CD14-positive monocyte (primary cell): Measurements from ENCODE around the gene PHLPP1. TPM values are rescaled to one million over a fixed set of nuclear protein-coding genes. Genes with fewer than 3 reads are reported as not detected.

Experiments used
- DNase-seq, 3 donors: peaks; one replicate each; pipeline ENCODE4 v3.0.0-alpha.2; 2011 to 2022
- H2AFZ ChIP-seq: 2 replicates; pipeline ENCODE4 v1.6.0; 2012; ENCODE audit warnings: mild to moderate bottlenecking, low read depth, low read length, inconsistent platforms; ENCODE audit not compliant: insufficient read depth, poor library complexity, severe bottlenecking
- H3K27ac ChIP-seq, 2 donors: 1 replicate in 1 of 2; 2 replicates in 1 of 2; pipeline ENCODE4 v1.5.1; 2012 to 2013; ENCODE audit warnings: low read length in 2 of 2, control low read depth in 1 of 2, inconsistent platforms in 1 of 2, low read depth in 1 of 2, mild to moderate bottlenecking in 1 of 2
- H3K27me3 ChIP-seq, 2 donors: one replicate each; pipeline versions ENCODE4 v1.6.0 to v1.6.1; 2011 to 2013; ENCODE audit warnings: low read length in 2 of 2; ENCODE audit not compliant: control insufficient read depth in 2 of 2, insufficient read depth in 2 of 2
- H3K36me3 ChIP-seq, 2 donors: replicated peaks in 1 of 2; 1 replicate in 1 of 2; 2 replicates in 1 of 2; pipeline versions ENCODE4 v1.5.1 to v1.6.1; 2012 to 2013; ENCODE audit warnings: low read length in 2 of 2, control low read depth in 1 of 2, inconsistent platforms in 1 of 2, mild to moderate bottlenecking in 1 of 2; ENCODE audit not compliant: insufficient read depth in 2 of 2, control insufficient read depth in 1 of 2
- H3K4me1 ChIP-seq, 2 donors: 1 replicate in 1 of 2; 2 replicates in 1 of 2; pipeline versions ENCODE4 v1.5.1 to v1.6.1; 2012 to 2013; ENCODE audit warnings: low read length in 2 of 2, control low read depth in 1 of 2, inconsistent platforms in 1 of 2, mild to moderate bottlenecking in 1 of 2, moderate library complexity in 1 of 2; ENCODE audit not compliant: insufficient read depth in 2 of 2, control insufficient read depth in 1 of 2
- H3K4me2 ChIP-seq: replicated peaks from 2 replicates; pipeline ENCODE3; 2012; ENCODE audit warnings: low read length, moderate library complexity, mild to moderate bottlenecking; ENCODE audit not compliant: poor library complexity, severe bottlenecking; ENCODE audit errors: extremely low read depth
- H3K4me3 ChIP-seq, 3 experiments: fragments of 200-600 bp in 1 of 3; sonication (generic) in 1 of 3; replicated peaks in 1 of 3; 1 replicate in 2 of 3; 2 replicates in 1 of 3; pipeline ENCODE4 v1.5.1; 2011 to 2013; ENCODE audit warnings: low read length in 3 of 3, mild to moderate bottlenecking in 3 of 3, control low read depth in 2 of 3, low read depth in 2 of 3, inconsistent platforms in 1 of 3, moderate library complexity in 1 of 3
- H3K79me2 ChIP-seq: 2 replicates; pipeline ENCODE4 v1.6.0; 2012; ENCODE audit warnings: mild to moderate bottlenecking, control low read depth, inconsistent platforms, low read length, moderate library complexity; ENCODE audit not compliant: insufficient read depth
- H3K9ac ChIP-seq: 2 replicates; pipeline ENCODE4 v1.6.0; 2017; ENCODE audit warnings: low read length, mild to moderate bottlenecking; ENCODE audit not compliant: insufficient read depth, poor library complexity, severe bottlenecking
- H3K9me3 ChIP-seq, 2 donors: replicated peaks in 1 of 2; 1 replicate in 1 of 2; 2 replicates in 1 of 2; pipeline versions ENCODE4 v1.5.1 to v1.6.1; 2012 to 2013; ENCODE audit warnings: low read length in 2 of 2, control low read depth in 1 of 2; ENCODE audit not compliant: control insufficient read depth in 1 of 2, insufficient read depth in 1 of 2
- H4K20me1 ChIP-seq: 2 replicates; pipeline ENCODE4 v1.6.0; 2012; ENCODE audit warnings: mild to moderate bottlenecking, low read length, control low read depth, moderate library complexity; ENCODE audit not compliant: insufficient read depth
- H3K27ac Mint-ChIP-seq, 7 donors: one replicate each; pipeline ENCODE4 v1.8.0; 2020; ENCODE audit warnings: mild to moderate bottlenecking in 7 of 7, mixed read lengths in 7 of 7, moderate library complexity in 6 of 7, inconsistent platforms in 2 of 7
- H3K27me3 Mint-ChIP-seq, 3 donors: one replicate each; pipeline ENCODE4 v1.8.0; 2021 to 2022; ENCODE audit warnings: low read depth in 3 of 3, mild to moderate bottlenecking in 3 of 3, mixed read lengths in 3 of 3, moderate library complexity in 3 of 3, inconsistent platforms in 1 of 3
- H3K36me3 Mint-ChIP-seq, 2 donors: one replicate each; pipeline ENCODE4 v1.8.0; 2020; ENCODE audit warnings: mixed read lengths in 2 of 2, inconsistent platforms in 1 of 2, mild to moderate bottlenecking in 1 of 2
- H3K4me1 Mint-ChIP-seq: one replicate; pipeline ENCODE4 v1.8.0; 2020; ENCODE audit warnings: mild to moderate bottlenecking, mixed read lengths
- H3K4me3 Mint-ChIP-seq, 2 donors: one replicate each; pipeline ENCODE4 v1.8.0; 2020; ENCODE audit warnings: mild to moderate bottlenecking in 2 of 2, mixed read lengths in 2 of 2, moderate library complexity in 1 of 2
- H3K9me3 Mint-ChIP-seq, 7 donors: one replicate each; pipeline ENCODE4 v1.8.0; 2020 to 2022; ENCODE audit warnings: mixed read lengths in 7 of 7, mild to moderate bottlenecking in 6 of 7, moderate library complexity in 6 of 7, inconsistent platforms in 2 of 7
- WGBS: methylation state at CpG from one replicate; pipeline ENCODE4 v1.1.5; 2013; ENCODE audit warnings: missing lambda C conversion rate; ENCODE audit not compliant: insufficient coverage; 5-methylcytosine and 5-hydroxymethylcytosine counted together
- intact Hi-C, 2 donors: fragments of 100-400 bp; cut with micrococcal nuclease; formaldehyde crosslinking; loops; one replicate each; pipeline versions ENCODE4 v1.15.0 to v1.15.1; 2023
- polyA plus RNA-seq, 3 donors: library from polyadenylated mRNA; depleted of rRNA in 1 of 3; unstranded in 2 of 3; stranded (reverse) in 1 of 3; fragments of 300-500 nt in 2 of 3; fragments of >200 nt in 1 of 3; fragmentation: Illumina TruSeq in 2 of 3; gene quantifications; 1 replicate in 2 of 3; 2 replicates in 1 of 3; pipeline ENCODE4 v1.2.3, GENCODE V29; 2012 to 2021
- TF ChIP-seq, protein P1 (sequence below): fragments of 200-600 bp; IDR thresholded peaks from one replicate; pipeline ENCODE4 v1.8.0; 2022; ENCODE audit warnings: antibody characterized with exemption, mild to moderate bottlenecking

Gene PHLPP1
- polyA plus RNA-seq, 3 donors = 0.04 to 2.0 (median 0.55) TPM

DNA sequence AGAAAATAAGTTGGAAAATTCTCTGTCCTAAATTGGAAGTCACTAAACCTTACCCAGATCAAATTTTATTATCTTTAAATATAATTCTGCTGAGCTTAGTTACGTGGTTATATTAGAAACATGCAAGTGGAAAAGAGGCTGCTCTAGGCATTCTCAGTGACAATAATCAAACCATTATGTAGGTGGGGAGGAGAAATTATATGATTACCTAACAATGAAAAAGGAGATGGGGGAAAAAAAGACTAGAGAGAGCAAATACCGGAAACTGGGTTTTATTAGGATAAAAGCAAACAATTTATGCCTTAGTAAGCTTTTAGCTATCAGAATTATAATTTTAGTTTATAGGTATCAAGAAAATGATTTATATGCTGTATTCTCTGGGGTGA is 53.2 kb downstream of the PHLPP1 start:
- no peaks in the 10 kb centered on the region for H3K9me3 ChIP-seq
- TF ChIP-seq, protein P1, sequence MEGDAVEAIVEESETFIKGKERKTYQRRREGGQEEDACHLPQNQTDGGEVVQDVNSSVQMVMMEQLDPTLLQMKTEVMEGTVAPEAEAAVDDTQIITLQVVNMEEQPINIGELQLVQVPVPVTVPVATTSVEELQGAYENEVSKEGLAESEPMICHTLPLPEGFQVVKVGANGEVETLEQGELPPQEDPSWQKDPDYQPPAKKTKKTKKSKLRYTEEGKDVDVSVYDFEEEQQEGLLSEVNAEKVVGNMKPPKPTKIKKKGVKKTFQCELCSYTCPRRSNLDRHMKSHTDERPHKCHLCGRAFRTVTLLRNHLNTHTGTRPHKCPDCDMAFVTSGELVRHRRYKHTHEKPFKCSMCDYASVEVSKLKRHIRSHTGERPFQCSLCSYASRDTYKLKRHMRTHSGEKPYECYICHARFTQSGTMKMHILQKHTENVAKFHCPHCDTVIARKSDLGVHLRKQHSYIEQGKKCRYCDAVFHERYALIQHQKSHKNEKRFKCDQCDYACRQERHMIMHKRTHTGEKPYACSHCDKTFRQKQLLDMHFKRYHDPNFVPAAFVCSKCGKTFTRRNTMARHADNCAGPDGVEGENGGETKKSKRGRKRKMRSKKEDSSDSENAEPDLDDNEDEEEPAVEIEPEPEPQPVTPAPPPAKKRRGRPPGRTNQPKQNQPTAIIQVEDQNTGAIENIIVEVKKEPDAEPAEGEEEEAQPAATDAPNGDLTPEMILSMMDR = no peak

DNA sequence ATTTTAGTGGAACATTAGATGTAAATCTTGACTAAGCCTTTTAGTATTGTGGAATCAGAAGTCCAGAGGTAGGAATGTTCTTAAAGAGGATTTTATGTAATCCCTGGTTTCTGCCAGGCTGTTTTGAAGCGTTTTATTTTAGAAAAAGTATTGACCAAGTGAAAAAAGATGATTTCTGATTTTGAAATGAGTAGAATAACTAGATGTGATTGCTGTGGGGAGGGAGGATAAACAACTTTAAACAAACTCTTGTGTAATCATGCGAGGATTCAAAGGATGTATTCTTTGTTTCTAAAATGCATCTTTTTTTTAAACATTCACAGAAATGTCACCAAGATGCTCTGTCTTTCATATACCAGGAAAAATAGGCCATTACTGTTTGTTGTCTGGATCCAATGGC is 53.9 kb downstream of the PHLPP1 start:
- DNase-seq = no peak
- H3K27me3 ChIP-seq = no peaks in the 10 kb centered on the region
- H3K9ac ChIP-seq = no peak overlapping the region
- H3K9me3 ChIP-seq = no peaks in the 10 kb centered on the region
- H4K20me1 ChIP-seq = no peaks in the 10 kb centered on the region
- no peak overlapping the region for H2AFZ ChIP-seq
- intact Hi-C loops = no loop called here
- H3K36me3 Mint-ChIP-seq = peaks cover 0 to 1% of the 10 kb centered on the region in 2 donors
- H3K36me3 ChIP-seq = no peaks in the 10 kb centered on the region
- no peak overlapping the region for H3K4me3 Mint-ChIP-seq
- H3K4me1 Mint-ChIP-seq = peaks cover 13% of the 10 kb centered on the region
- no peaks in the 10 kb centered on the region for H3K4me1 ChIP-seq
- no peaks in the 10 kb centered on the region for H3K27me3 Mint-ChIP-seq
- TF ChIP-seq, protein P1 = no peak
- WGBS = no CpG with 5 or more reads among the region's 2 CpGs
- no peak overlapping the region for H3K27ac ChIP-seq
- no peak overlapping the region for H3K4me3 ChIP-seq
- H3K79me2 ChIP-seq = peaks cover 6% of the 10 kb centered on the region
- H3K9me3 Mint-ChIP-seq = peaks cover 0 to 2% (median 0%) of the 10 kb centered on the region in 7 donors
- H3K27ac Mint-ChIP-seq = no peak overlapping the region
- no peak overlapping the region for H3K4me2 ChIP-seq

More for the DNA sequence above, 53.2 kb downstream of the PHLPP1 start:
- Mint-ChIP-seq H3K27me3 (no peaks in the 10 kb centered on the region), H3K4me1 (peaks cover 13% of the 10 kb centered on the region), H3K27ac (no peak overlapping the region), H3K36me3 (peaks cover 0 to 1% of the 10 kb centered on the region in 2 donors), H3K9me3 (peaks cover 0 to 2% (median 0%) of the 10 kb centered on the region in 7 donors), H3K4me3 (no peak overlapping the region)
- no peaks in the 10 kb centered on the region for H4K20me1 ChIP-seq
- H3K9ac ChIP-seq = no peak overlapping the region
- DNase-seq = no peak
- H2AFZ ChIP-seq = no peak overlapping the region
- no CpG with 5 or more reads among the region's 2 CpGs for WGBS
- H3K79me2 ChIP-seq = peaks cover 7% of the 10 kb centered on the region
- no peak overlapping the region for H3K4me2 ChIP-seq
- H3K27ac ChIP-seq = no peak overlapping the region
- no peaks in the 10 kb centered on the region for H3K36me3 ChIP-seq
- H3K27me3 ChIP-seq = no peaks in the 10 kb centered on the region
- intact Hi-C loops = no loop called here
- no peak overlapping the region for H3K4me3 ChIP-seq
- H3K4me1 ChIP-seq = no peaks in the 10 kb centered on the region
